MCF 10A (cell line): ENCODE results near the gene MET. TPM values are rescaled to one million over a fixed set of nuclear protein-coding genes. Genes with fewer than 3 reads are reported as not detected.
A peak's percentile ranks its signal among the peaks of the same experiment; 100 is the strongest.

Source experiments
- BruUV-seq: library from RNA; stranded (reverse); fragments of 400-500 nt; replicated peaks from 2 replicates; lab custom pipeline; 2021; lab: Mats Ljungman, UMichigan
- CTCF ChIA-PET: fragments of 300-600 bp; sonication (Branson Sonifier 250); formaldehyde crosslinking; extraction: SDS; loops from one replicate; lab custom pipeline; 2021; ENCODE audit warnings: antibody characterized with exemption, inconsistent platforms; lab: Yijun Ruan, JAX
- POLR2A ChIA-PET: fragments of 300-600, 350-650 bp; sonication (Branson Sonifier 250); formaldehyde crosslinking; extraction: SDS; loops from one replicate; lab custom pipeline; 2020; ENCODE audit warnings: antibody characterized with exemption, inconsistent platforms; lab: Yijun Ruan, JAX
- DNase-seq: peaks from one replicate; pipeline ENCODE4 v3.0.0-alpha.2; 2018; ENCODE audit not compliant: unreplicated experiment
- H3K27ac Mint-ChIP-seq: one replicate; pipeline ENCODE4 v1.8.0; 2022; ENCODE audit warnings: mild to moderate bottlenecking, low read depth, mixed read lengths; ENCODE audit not compliant: unreplicated experiment
- H3K27me3 Mint-ChIP-seq: one replicate; pipeline ENCODE4 v1.8.0; 2022; ENCODE audit warnings: mixed read lengths; ENCODE audit not compliant: insufficient read depth, unreplicated experiment
- H3K36me3 Mint-ChIP-seq: one replicate; pipeline ENCODE4 v1.8.0; 2022; ENCODE audit warnings: mild to moderate bottlenecking, moderate library complexity, mixed read lengths; ENCODE audit not compliant: insufficient read depth, unreplicated experiment
- H3K4me1 Mint-ChIP-seq: one replicate; pipeline ENCODE4 v1.8.0; 2022; ENCODE audit warnings: mixed read lengths; ENCODE audit not compliant: insufficient read depth, unreplicated experiment
- H3K4me3 Mint-ChIP-seq: one replicate; pipeline ENCODE4 v1.8.0; 2022; ENCODE audit warnings: mild to moderate bottlenecking, moderate library complexity, mixed read lengths; ENCODE audit not compliant: unreplicated experiment
- H3K9me3 Mint-ChIP-seq: one replicate; pipeline ENCODE4 v1.8.0; 2022; ENCODE audit warnings: mixed read lengths; ENCODE audit not compliant: unreplicated experiment
- CTCF ChIP-seq: fragments of 200-600 bp; IDR thresholded peaks from one replicate; pipeline ENCODE4 v1.8.0; 2022; ENCODE audit warnings: antibody characterized with exemption, mild to moderate bottlenecking; ENCODE audit not compliant: unreplicated experiment
- intact Hi-C: fragments of 100-400 bp; cut with micrococcal nuclease; formaldehyde crosslinking; loops from 2 replicates; pipeline ENCODE4 v1.14.1; 2022
- total RNA-seq: library from RNA; stranded (reverse); gene quantifications from 2 replicates; pipeline ENCODE4 v1.2.3, GENCODE V29; 2022

Gene MET
- total RNA-seq, 1 experiment from 2014 or later: 129 TPM

- POLR2A ChIA-PET: interaction anchor here (0.5 to 3.1 kb wide), 10 partner anchors 10 to 499 kb away, joined by 3 to 26 read pairs (median 4); partner anchors contain the start of gene MET
- peak; percentile 62 for DNase-seq
- no peaks in the 10 kb centered on the region for H3K36me3 Mint-ChIP-seq
- H3K27ac Mint-ChIP-seq: peak overlapping the region; percentile 75
- H3K9me3 Mint-ChIP-seq: no peaks in the 10 kb centered on the region
- no peak for TF ChIP-seq CTCF
- CTCF ChIA-PET: interaction anchor here (1.0 kb wide), 1 partner anchor 38 kb away, joined by 3 read pairs; no protein-coding TSS in a partner anchor
- H3K4me1 Mint-ChIP-seq: peaks cover 69% of the 10 kb centered on the region
- H3K27me3 Mint-ChIP-seq: no peaks in the 10 kb centered on the region
- H3K4me3 Mint-ChIP-seq: no peak overlapping the region
- BruUV-seq: no TSS peak
- intact Hi-C loops: no loop called here
Observed at GRCh38 chr7:116710764-116711452, 38.9 kb downstream of the MET start.

- H3K9me3 Mint-ChIP-seq: no peaks in the 10 kb centered on the region
- DNase-seq: no peak
- H3K27me3 Mint-ChIP-seq: no peaks in the 10 kb centered on the region
- intact Hi-C loops: no loop called here
- POLR2A ChIA-PET: interaction anchor here (1.3 to 3.1 kb wide), 4 partner anchors 11 to 80 kb away, joined by 4 to 26 read pairs (median 8); no protein-coding TSS in a partner anchor
- CTCF ChIA-PET: no interaction called here
- peak overlapping the region; percentile 75 for H3K27ac Mint-ChIP-seq
- H3K4me1 Mint-ChIP-seq: peaks cover 68% of the 10 kb centered on the region
- no TSS peak for BruUV-seq
- no peak for TF ChIP-seq CTCF
- no peaks in the 10 kb centered on the region for H3K36me3 Mint-ChIP-seq
- H3K4me3 Mint-ChIP-seq: no peak overlapping the region
Observed at GRCh38 chr7:116711790-116712189, 39.8 kb downstream of the MET start.

GRCh38 chr7:116713500-116713899 lies 41.5 kb downstream of the MET start:
- no peak for DNase-seq
- Mint-ChIP-seq H3K4me3 (no peak overlapping the region), H3K27me3 (no peaks in the 10 kb centered on the region), H3K27ac (peak overlapping the region; percentile 55), H3K9me3 (no peaks in the 10 kb centered on the region), H3K36me3 (no peaks in the 10 kb centered on the region), H3K4me1 (peaks cover 58% of the 10 kb centered on the region)
- TF ChIP-seq CTCF: no peak
- intact Hi-C loops: no loop called here
- CTCF ChIA-PET: interaction anchor here (0.7 kb wide), 1 partner anchor 537 kb away, joined by 3 read pairs; no protein-coding TSS in a partner anchor
- POLR2A ChIA-PET: interaction anchor here (3.1 kb wide), 1 partner anchor 39 kb away, joined by 26 read pairs; no protein-coding TSS in a partner anchor
- BruUV-seq: no TSS peak

GRCh38 chr7:116713918-116714317 lies 41.9 kb downstream of the MET start:
- no peaks in the 10 kb centered on the region for H3K9me3 Mint-ChIP-seq
- intact Hi-C loops: no loop called here
- TF ChIP-seq CTCF: no peak
- no TSS peak for BruUV-seq
- H3K4me1 Mint-ChIP-seq: peaks cover 54% of the 10 kb centered on the region
- no peak overlapping the region for H3K4me3 Mint-ChIP-seq
- ChIA-PET CTCF (interaction anchor here (0.7 kb wide), 2 partner anchors 29 to 538 kb away, joined by 3 read pairs; no protein-coding TSS in a partner anchor), POLR2A (interaction anchor here (0.7 to 1.1 kb wide), 2 partner anchors 27 to 43 kb away, joined by 3 read pairs; no protein-coding TSS in a partner anchor)
- H3K27me3 Mint-ChIP-seq: no peaks in the 10 kb centered on the region
- no peaks in the 10 kb centered on the region for H3K36me3 Mint-ChIP-seq
- H3K27ac Mint-ChIP-seq: peak overlapping the region; percentile 55
- DNase-seq: no peak
